Endothelial cell of umbilical vein (primary cell): ENCODE measurements around the gene DIP2C. TPM values are rescaled to one million over a fixed set of nuclear protein-coding genes. Genes with fewer than 3 reads are reported as not detected.

Experiments used
- BruUV-seq: library from RNA; stranded (reverse); fragments of 400-500 nt; replicated peaks from 2 replicates; lab custom pipeline; 2021; lab: Mats Ljungman, UMichigan
- CTCF ChIA-PET: fragments of 300-600, 350-600 bp; sonication (Branson Sonifier 250); formaldehyde crosslinking; loops from one replicate; lab custom pipeline; 2021; ENCODE audit warnings: antibody characterized with exemption, inconsistent platforms; lab: Charles Lee
- POLR2A ChIA-PET: fragments of 300-600, 350-600 bp; sonication (Branson Sonifier 250); formaldehyde crosslinking; loops from one replicate; lab custom pipeline; 2021; ENCODE audit warnings: antibody characterized with exemption, inconsistent platforms; lab: Charles Lee
- DNase-seq: peaks from one replicate; pipeline ENCODE4 v3.0.0-alpha.2; 2011; ENCODE audit warnings: low read depth, low spot score
- FAIRE-seq: peaks from 2 replicates; lab custom pipeline; 2011; peaks lifted over from hg19 to GRCh38; lab: Jason Lieb, UNC
- H2AFZ ChIP-seq: 2 replicates; pipeline ENCODE4 v1.6.0; 2012; ENCODE audit warnings: low read depth, low read length, control low read depth, inconsistent platforms
- H3K27ac ChIP-seq: 2 replicates; pipeline ENCODE4 v1.5.1; 2011; ENCODE audit warnings: low read depth, mild to moderate bottlenecking, control low read depth, low read length, moderate library complexity; ENCODE audit not compliant: insufficient read depth
- H3K27me3 ChIP-seq, 2 experiments: 2 replicates each; pipeline versions ENCODE4 v1.6.0 to v1.6.1; 2011; ENCODE audit warnings: low read length in 2 of 2, mixed read lengths in 1 of 2; ENCODE audit not compliant: control insufficient read depth in 2 of 2, insufficient read depth in 2 of 2
- H3K36me3 ChIP-seq, 2 experiments: 2 replicates in 1 of 2; 3 replicates in 1 of 2; pipeline ENCODE4 v1.5.1; 2011; ENCODE audit warnings: low read length in 2 of 2, mild to moderate bottlenecking in 1 of 2, moderate library complexity in 1 of 2; ENCODE audit not compliant: control insufficient read depth in 2 of 2, insufficient read depth in 2 of 2; ENCODE audit errors: extremely low read depth in 1 of 2
- H3K4me1 ChIP-seq: 3 replicates; pipeline ENCODE4 v1.5.1; 2011; ENCODE audit warnings: mild to moderate bottlenecking, low read length; ENCODE audit not compliant: control insufficient read depth, insufficient read depth; ENCODE audit errors: extremely low read depth
- H3K4me2 ChIP-seq: 2 replicates; pipeline ENCODE4 v1.6.1; 2011; ENCODE audit warnings: low read length, control low read depth, mixed read lengths; ENCODE audit not compliant: insufficient read depth
- H3K4me3 ChIP-seq, 3 experiments: fragments of 200-600 bp in 1 of 3; sonication (generic), shearing (Covaris generic) in 1 of 3; replicated peaks in 1 of 3; 2 replicates each; pipeline ENCODE4 v1.5.1; 2011 to 2016; ENCODE audit warnings: control low read depth in 3 of 3, low read length in 3 of 3, mild to moderate bottlenecking in 2 of 3, inconsistent platforms in 1 of 3, low read depth in 1 of 3, moderate library complexity in 1 of 3; ENCODE audit not compliant: insufficient read depth in 1 of 3
- H3K79me2 ChIP-seq: 2 replicates; pipeline ENCODE4 v1.6.0; 2012; ENCODE audit warnings: low read length, inconsistent platforms; ENCODE audit not compliant: control insufficient read depth, insufficient read depth
- H3K9ac ChIP-seq: replicated peaks from 2 replicates; pipeline ENCODE3; 2011; ENCODE audit warnings: low read length, control low read depth; ENCODE audit not compliant: insufficient read depth; ENCODE audit errors: extremely low read depth
- H3K9me1 ChIP-seq: replicated peaks from 3 replicates; pipeline ENCODE4 v1.6.0; 2011; ENCODE audit warnings: mild to moderate bottlenecking, low read length; ENCODE audit not compliant: control insufficient read depth, insufficient read depth; ENCODE audit errors: extremely low read depth
- H3K9me3 ChIP-seq: replicated peaks from 2 replicates; pipeline ENCODE4 v1.5.1; 2012; ENCODE audit warnings: low read length, inconsistent platforms; ENCODE audit not compliant: control insufficient read depth, insufficient read depth
- H4K20me1 ChIP-seq: replicated peaks from 2 replicates; pipeline ENCODE3; 2011; ENCODE audit warnings: mild to moderate bottlenecking, low read length; ENCODE audit not compliant: control insufficient read depth, insufficient read depth; ENCODE audit errors: extremely low read depth
- CTCF ChIP-seq, 2 donors: IDR thresholded peaks; 1 replicate in 1 of 2; 2 replicates in 1 of 2; pipeline ENCODE4 v1.5.1; 2011; ENCODE audit warnings: low read length in 2 of 2, mild to moderate bottlenecking in 2 of 2, moderate library complexity in 2 of 2, control low read depth in 1 of 2, inconsistent platforms in 1 of 2, low read depth in 1 of 2; ENCODE audit not compliant: insufficient read depth in 1 of 2; ENCODE audit errors: extremely low read depth in 1 of 2
- EZH2 ChIP-seq: IDR thresholded peaks from 2 replicates; pipeline ENCODE4 v1.6.1; 2012; ENCODE audit warnings: borderline replicate concordance, low read depth, mild to moderate bottlenecking, moderate library complexity, low read length, inconsistent platforms; ENCODE audit not compliant: severe bottlenecking
- FOS ChIP-seq: IDR thresholded peaks from 2 replicates; pipeline ENCODE4 v1.6.1; 2011; ENCODE audit warnings: mild to moderate bottlenecking, low read length, moderate library complexity, borderline replicate concordance; ENCODE audit not compliant: insufficient read depth
- GATA2 ChIP-seq: IDR thresholded peaks from 2 replicates; pipeline ENCODE4 v1.7.0; 2011; ENCODE audit warnings: low read depth, mild to moderate bottlenecking, moderate library complexity, mixed read lengths, low read length; ENCODE audit not compliant: insufficient read length, insufficient read depth
- MYC ChIP-seq: IDR thresholded peaks from one replicate; pipeline ENCODE4 v1.6.1; 2011; ENCODE audit warnings: mild to moderate bottlenecking, low read depth, low read length
- POLR2A ChIP-seq: IDR thresholded peaks from 2 replicates; pipeline ENCODE4 v1.6.1; 2012; ENCODE audit warnings: low read depth, mild to moderate bottlenecking, control low read depth, low read length
- POLR2AphosphoS5 ChIP-seq: IDR thresholded peaks from 2 replicates; pipeline ENCODE4 v1.6.1; 2012; ENCODE audit warnings: low read depth, mild to moderate bottlenecking, control low read depth, low read length, moderate library complexity; ENCODE audit not compliant: insufficient read depth
- dilution Hi-C: fragments of 300-500 bp; cut with MboI; formaldehyde crosslinking; loops from one replicate; pipeline ENCODE4 v1.15.0; 2019; ENCODE audit warnings: low sequenced_read_pairs; ENCODE audit not compliant: extremely low pct_ligation_motif_present
- intact Hi-C: fragments of 100-400 bp; cut with micrococcal nuclease; formaldehyde crosslinking; loops from one replicate; pipeline ENCODE4 v1.10.0; 2022
- polyA plus RNA-seq, 4 experiments: library from polyadenylated mRNA; depleted of rRNA in 3 of 4; stranded (reverse) in 3 of 4; unstranded in 1 of 4; fragments of >200 nt; gene quantifications; 2 replicates each; pipeline versions ENCODE4 v1.2.1 to v1.2.3, GENCODE V29; 2011 to 2012; ENCODE audit warnings: missing spikeins in 1 of 4
- total RNA-seq: library from RNA; stranded (reverse); gene quantifications from 2 replicates; pipeline ENCODE4 v1.2.3, GENCODE V29; 2021

DIP2C gene
- total and polyA plus RNA-seq, 2 donors (not counting 3 experiments of a cell fraction or from before 2014, with no cell fraction given): 3.6 to 10.7 TPM

DNA sequence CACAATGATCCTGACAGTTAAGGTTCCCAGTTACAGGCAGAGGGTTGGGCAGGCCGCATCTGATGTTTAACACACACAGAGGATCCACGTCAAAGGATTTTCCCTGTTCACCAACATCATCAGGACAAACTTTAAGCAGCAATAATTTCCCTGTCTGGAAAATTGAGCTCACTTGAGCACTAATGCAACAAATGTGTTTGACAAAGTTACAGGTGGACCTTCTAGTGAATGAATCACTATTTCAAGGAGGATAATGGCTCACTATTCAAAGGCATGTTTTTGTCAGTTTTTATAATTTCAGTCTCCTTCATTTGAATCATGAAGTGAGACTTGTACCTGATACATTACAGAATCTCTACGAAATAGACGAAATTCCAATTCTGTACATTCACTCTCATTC, 127.3 kb downstream of the DIP2C start:
- no TSS peak for BruUV-seq
- Histone ChIP-seq H3K79me2 (no peaks in the 10 kb centered on the region), H3K9ac (no peak overlapping the region), H3K4me1 (no peaks in the 10 kb centered on the region), H3K9me1 (no peaks in the 10 kb centered on the region), H4K20me1 (no peaks in the 10 kb centered on the region), H3K9me3 (no peaks in the 10 kb centered on the region), H3K4me2 (no peak overlapping the region), H2AFZ (no peak overlapping the region), H3K4me3 (no peak overlapping the region), H3K36me3 (no peaks in the 10 kb centered on the region), H3K27me3 (no peaks in the 10 kb centered on the region), H3K27ac (no peak overlapping the region)
- intact Hi-C loops (no loop called here), dilution Hi-C loops (no loop called here)
- no peak for TF ChIP-seq CTCF (IDR thresholded peaks at IDR 0.05; ENCODE audit: extremely low read depth in 1 of 2, insufficient read depth in 1 of 2, low read depth in 1 of 2, low read length in 2 of 2)
- no peak for TF ChIP-seq EZH2
- no peak for TF ChIP-seq FOS
- TF ChIP-seq MYC: no peak
- TF ChIP-seq GATA2: no peak
- no peak for TF ChIP-seq POLR2A
- no peak for FAIRE-seq
- CTCF ChIA-PET: interaction anchor here (1.6 kb wide), 1 partner anchor 13 kb away, joined by 3 read pairs; no protein-coding TSS in a partner anchor
- no peak for DNase-seq
- POLR2A ChIA-PET: no interaction called here

GRCh38 chr10:561721-562120, 127.7 kb downstream of the DIP2C start:
- H3K27me3 ChIP-seq: no peaks in the 10 kb centered on the region
- no peak for DNase-seq
- ChIA-PET POLR2A (no interaction called here), CTCF (interaction anchor here (1.6 kb wide), 1 partner anchor 13 kb away, joined by 3 read pairs; no protein-coding TSS in a partner anchor)
- H3K79me2 ChIP-seq: no peaks in the 10 kb centered on the region
- BruUV-seq: no TSS peak
- dilution Hi-C loops (no loop called here), intact Hi-C loops (no loop called here)
- no peak overlapping the region for H2AFZ ChIP-seq
- H3K4me2 ChIP-seq: no peak overlapping the region
- no peaks in the 10 kb centered on the region for H3K9me3 ChIP-seq
- no peak for FAIRE-seq
- H3K36me3 ChIP-seq: no peaks in the 10 kb centered on the region
- no peak overlapping the region for H3K27ac ChIP-seq
- no peaks in the 10 kb centered on the region for H3K9me1 ChIP-seq
- TF ChIP-seq CTCF (IDR thresholded peaks at IDR 0.05; ENCODE audit: extremely low read depth in 1 of 2, insufficient read depth in 1 of 2, low read depth in 1 of 2, low read length in 2 of 2) (no peak), MYC (no peak), GATA2 (no peak), POLR2AphosphoS5 (no peak)
- no peaks in the 10 kb centered on the region for H4K20me1 ChIP-seq
- no peaks in the 10 kb centered on the region for H3K4me1 ChIP-seq
- no peak overlapping the region for H3K9ac ChIP-seq
- no peak overlapping the region for H3K4me3 ChIP-seq
